Vagina (tissue), 2 donors: ENCODE data around the gene HOXB3. TPM values are rescaled to one million over a fixed set of nuclear protein-coding genes. Genes with fewer than 3 reads are reported as not detected.

Experiments used
- DNase-seq, 2 donors: peaks; one replicate each; pipeline ENCODE4 v3.0.0-alpha.2; 2017; ENCODE audit errors: extremely low spot score in 2 of 2
- H3K27ac ChIP-seq: fragments of 200-600 bp; sonication (generic); one replicate; pipeline ENCODE4 v1.5.1; 2019
- H3K27me3 ChIP-seq: fragments of 200-600 bp; sonication (generic); one replicate; pipeline ENCODE4 v1.5.1; 2019
- H3K36me3 ChIP-seq, 2 donors: fragments of 200-600 bp; sonication (generic); one replicate each; pipeline ENCODE4 v1.5.1; 2017 to 2019
- H3K4me1 ChIP-seq: fragments of 200-600 bp; sonication (generic); one replicate; pipeline ENCODE4 v1.5.1; 2019
- H3K4me3 ChIP-seq, 2 donors: fragments of 200-600 bp; sonication (generic); 1 replicate in 1 of 2; 2 replicates in 1 of 2; pipeline ENCODE4 v1.5.1; 2016 to 2019
- H3K9me3 ChIP-seq: fragments of 200-600 bp; sonication (generic); one replicate; pipeline ENCODE4 v1.5.1; 2019
- POLR2A ChIP-seq, 2 donors: fragments of 450-650 bp; IDR thresholded peaks; one replicate each; pipeline ENCODE4 v1.6.1; 2017; ENCODE audit warnings: antibody characterized with exemption in 2 of 2, mild to moderate bottlenecking in 2 of 2, moderate library complexity in 2 of 2
- POLR2AphosphoS5 ChIP-seq, 2 donors: sonication (generic); formaldehyde crosslinking; IDR thresholded peaks; one replicate each; pipeline ENCODE4 v1.9.0; 2017; ENCODE audit warnings: antibody characterized with exemption in 2 of 2, mild to moderate bottlenecking in 2 of 2, low read depth in 1 of 2; ENCODE audit not compliant: insufficient read depth in 1 of 2
- intact Hi-C: fragments of 100-400 bp; cut with DNase I; formaldehyde crosslinking; loops from one replicate; pipeline ENCODE4 v1.15.1; 2023
- total RNA-seq: library from RNA; depleted of rRNA; stranded (reverse); fragments of >200 nt; gene quantifications from one replicate; pipeline ENCODE4 v1.2.3, GENCODE V29; 2016
- TF ChIP-seq, protein P1 (sequence below), 3 experiments: fragments of 450-650 bp in 2 of 3; fragments of 200-600 bp in 1 of 3; sonication (generic) in 1 of 3; IDR thresholded peaks; one replicate each; pipeline ENCODE4 v1.5.1; 2017 to 2019; ENCODE audit warnings: antibody characterized with exemption in 3 of 3, mild to moderate bottlenecking in 2 of 3, moderate library complexity in 2 of 3

HOXB3 gene
- total RNA-seq, 1 donor from 2014 or later = 17.7 TPM

DNA sequence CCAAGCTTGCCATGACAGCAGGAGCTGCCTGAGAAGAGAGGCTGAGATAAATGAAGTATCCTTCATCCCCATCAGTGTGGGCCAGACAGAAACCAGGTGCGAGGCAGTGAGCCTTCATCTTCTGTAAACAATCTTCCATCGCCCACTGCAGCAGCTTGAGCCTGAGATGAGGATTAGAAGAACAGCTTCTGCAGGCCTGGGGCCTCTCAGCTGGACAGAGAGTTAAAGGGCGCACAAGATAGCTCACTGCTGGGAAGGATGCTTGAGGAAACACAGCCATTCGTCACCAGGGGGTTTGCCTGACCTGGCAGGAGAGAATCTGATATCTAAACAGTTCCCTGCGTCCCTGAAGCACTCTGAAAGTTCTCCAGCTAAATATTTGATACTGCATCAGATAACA lies 86.3 kb downstream of the HOXB3 start:
- Histone ChIP-seq H3K36me3 (no peaks in the 10 kb centered on the region), H3K27me3 (no peaks in the 10 kb centered on the region), H3K9me3 (no peaks in the 10 kb centered on the region), H3K4me3 (no peak overlapping the region), H3K4me1 (no peaks in the 10 kb centered on the region), H3K27ac (no peak overlapping the region)
- DNase-seq = no peak
- intact Hi-C loops = no loop called here
- TF ChIP-seq, protein P1, sequence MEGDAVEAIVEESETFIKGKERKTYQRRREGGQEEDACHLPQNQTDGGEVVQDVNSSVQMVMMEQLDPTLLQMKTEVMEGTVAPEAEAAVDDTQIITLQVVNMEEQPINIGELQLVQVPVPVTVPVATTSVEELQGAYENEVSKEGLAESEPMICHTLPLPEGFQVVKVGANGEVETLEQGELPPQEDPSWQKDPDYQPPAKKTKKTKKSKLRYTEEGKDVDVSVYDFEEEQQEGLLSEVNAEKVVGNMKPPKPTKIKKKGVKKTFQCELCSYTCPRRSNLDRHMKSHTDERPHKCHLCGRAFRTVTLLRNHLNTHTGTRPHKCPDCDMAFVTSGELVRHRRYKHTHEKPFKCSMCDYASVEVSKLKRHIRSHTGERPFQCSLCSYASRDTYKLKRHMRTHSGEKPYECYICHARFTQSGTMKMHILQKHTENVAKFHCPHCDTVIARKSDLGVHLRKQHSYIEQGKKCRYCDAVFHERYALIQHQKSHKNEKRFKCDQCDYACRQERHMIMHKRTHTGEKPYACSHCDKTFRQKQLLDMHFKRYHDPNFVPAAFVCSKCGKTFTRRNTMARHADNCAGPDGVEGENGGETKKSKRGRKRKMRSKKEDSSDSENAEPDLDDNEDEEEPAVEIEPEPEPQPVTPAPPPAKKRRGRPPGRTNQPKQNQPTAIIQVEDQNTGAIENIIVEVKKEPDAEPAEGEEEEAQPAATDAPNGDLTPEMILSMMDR (IDR thresholded peaks at IDR 0.05) = no peak
- TF ChIP-seq POLR2A (IDR thresholded peaks at IDR 0.05) (no peak), POLR2AphosphoS5 (IDR thresholded peaks at IDR 0.05; ENCODE audit: insufficient read depth in 1 of 2, low read depth in 1 of 2) (no peak)

DNA sequence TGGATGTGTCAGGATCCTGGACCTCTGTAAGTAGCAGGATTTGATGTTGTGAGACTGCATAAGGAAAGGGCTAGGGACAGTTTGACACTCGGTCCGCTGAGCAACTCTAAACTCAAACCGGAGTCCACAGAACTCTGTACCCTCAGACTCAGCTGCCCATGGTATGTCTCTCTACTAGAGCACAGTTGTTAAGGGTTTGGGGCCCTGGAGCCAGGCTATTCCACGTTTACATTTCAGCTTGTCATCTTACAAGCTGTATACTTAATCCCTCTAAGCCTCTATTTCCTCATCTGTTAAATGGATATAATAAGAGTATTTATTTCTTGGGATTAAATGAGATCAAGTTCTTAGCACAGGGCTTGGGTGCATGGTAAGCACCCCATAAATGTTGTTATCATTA lies 87.1 kb downstream of the HOXB3 start:
- no peak overlapping the region for H3K27ac ChIP-seq
- H3K4me1 ChIP-seq = no peaks in the 10 kb centered on the region

DNA sequence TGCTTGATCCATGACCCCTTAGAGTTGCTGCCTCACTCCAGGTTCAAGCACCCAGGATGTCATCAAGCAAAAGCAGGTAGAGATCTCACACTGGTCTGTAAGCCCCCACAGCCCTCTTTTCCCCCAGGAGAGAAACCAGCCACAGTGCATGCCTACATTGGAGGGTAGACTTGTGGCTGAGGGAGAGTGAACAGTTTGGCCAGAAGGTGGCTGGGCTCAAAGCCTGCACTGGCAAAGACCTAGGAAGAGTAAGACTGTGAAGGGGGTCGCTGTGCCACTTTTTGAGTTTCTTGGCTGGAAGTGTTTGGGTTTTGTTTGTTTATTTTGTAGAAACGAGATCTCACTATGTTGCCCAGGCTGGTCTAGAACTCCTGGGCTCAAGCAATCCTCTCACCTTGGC lies 87.7 kb downstream of the HOXB3 start:
- TF ChIP-seq POLR2AphosphoS5 (IDR thresholded peaks at IDR 0.05; ENCODE audit: insufficient read depth in 1 of 2, low read depth in 1 of 2) (no peak), POLR2A (IDR thresholded peaks at IDR 0.05) (no peak)
- TF ChIP-seq, protein P1 (IDR thresholded peaks at IDR 0.05) = no peak

More for the DNA sequence above, 87.1 kb downstream of the HOXB3 start:
- Histone ChIP-seq H3K36me3 (no peaks in the 10 kb centered on the region), H3K27me3 (no peaks in the 10 kb centered on the region), H3K9me3 (no peaks in the 10 kb centered on the region), H3K4me3 (no peak overlapping the region)
- no peak for TF ChIP-seq POLR2A (IDR thresholded peaks at IDR 0.05)
- no peak for TF ChIP-seq POLR2AphosphoS5 (IDR thresholded peaks at IDR 0.05; ENCODE audit: insufficient read depth in 1 of 2, low read depth in 1 of 2)
- TF ChIP-seq, protein P1 (IDR thresholded peaks at IDR 0.05) = no peak
- no peak for DNase-seq
- intact Hi-C loops = no loop called here

DNA sequence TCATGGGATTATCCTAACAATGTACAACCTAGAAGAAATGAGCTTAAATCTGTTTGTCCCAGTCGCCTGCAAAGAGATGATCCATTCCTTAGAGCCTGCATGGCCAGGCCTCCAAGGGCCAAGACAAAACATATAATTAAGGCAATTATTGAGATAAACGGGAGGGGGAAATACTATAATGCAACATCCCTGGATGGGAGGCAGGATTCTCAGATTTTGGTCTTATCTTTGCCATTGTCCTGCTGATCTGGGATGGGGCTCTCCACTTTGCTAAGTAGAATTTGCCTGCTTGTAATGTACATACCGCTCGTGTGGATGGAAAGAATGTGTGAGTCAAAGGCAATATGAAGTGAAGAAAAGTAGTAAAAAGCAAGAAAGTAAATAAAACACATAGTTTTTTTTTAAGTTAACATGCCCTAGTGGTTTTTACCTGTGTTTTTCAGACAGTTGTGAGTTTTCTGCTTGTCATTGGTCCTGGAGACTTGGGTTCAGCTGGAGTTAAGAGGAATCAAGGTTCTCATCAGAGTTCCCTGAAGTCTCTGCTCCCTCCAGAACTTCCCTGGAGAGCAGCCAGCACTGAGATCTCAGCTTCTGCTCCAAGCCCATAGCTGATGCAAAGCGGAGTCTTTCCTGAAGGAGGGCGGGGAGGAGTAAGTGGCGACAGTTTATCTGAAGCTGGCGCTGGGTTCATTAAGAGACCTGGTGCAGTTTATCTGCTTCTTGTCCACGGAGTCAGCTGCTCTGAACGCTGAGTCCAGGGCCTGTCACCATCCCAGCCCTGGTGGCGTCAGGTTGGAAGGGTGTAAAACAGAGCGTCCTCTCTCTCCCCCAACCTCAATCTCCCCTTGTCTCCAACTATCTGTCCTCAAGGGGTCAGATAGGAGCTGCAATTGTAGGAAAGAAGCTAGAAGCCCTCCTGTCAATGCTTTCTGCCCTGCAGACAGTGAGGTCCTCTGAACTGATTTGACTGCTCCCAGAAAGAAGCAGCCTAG lies 89.3 kb downstream of the HOXB3 start:
- TF ChIP-seq POLR2AphosphoS5 (IDR thresholded peaks at IDR 0.05; ENCODE audit: insufficient read depth in 1 of 2, low read depth in 1 of 2) (no peak), POLR2A (IDR thresholded peaks at IDR 0.05) (no peak)
- TF ChIP-seq, protein P1 (IDR thresholded peaks at IDR 0.05) = no peak

More for the DNA sequence above, 87.7 kb downstream of the HOXB3 start:
- DNase-seq = no peak
- Histone ChIP-seq H3K36me3 (no peaks in the 10 kb centered on the region), H3K9me3 (no peaks in the 10 kb centered on the region), H3K27ac (no peak overlapping the region), H3K4me1 (no peaks in the 10 kb centered on the region), H3K27me3 (no peaks in the 10 kb centered on the region), H3K4me3 (no peak overlapping the region)
- intact Hi-C loops = no loop called here

More for the DNA sequence above, 89.3 kb downstream of the HOXB3 start:
- Histone ChIP-seq H3K4me1 (no peaks in the 10 kb centered on the region), H3K36me3 (no peaks in the 10 kb centered on the region), H3K4me3 (no peak overlapping the region), H3K27ac (no peak overlapping the region), H3K9me3 (no peaks in the 10 kb centered on the region), H3K27me3 (no peaks in the 10 kb centered on the region)
- intact Hi-C loops = no loop called here
- DNase-seq = no peak
